IPS DF 4.7 (cell line): Measurements from ENCODE around the gene GGNBP2.

Experiments used
- DNase-seq: peaks from one replicate; pipeline ENCODE4 v3.0.0-alpha.2; 2013; ENCODE audit warnings: low spot score; ENCODE audit errors: extremely low read depth

Gene GGNBP2

DNA sequence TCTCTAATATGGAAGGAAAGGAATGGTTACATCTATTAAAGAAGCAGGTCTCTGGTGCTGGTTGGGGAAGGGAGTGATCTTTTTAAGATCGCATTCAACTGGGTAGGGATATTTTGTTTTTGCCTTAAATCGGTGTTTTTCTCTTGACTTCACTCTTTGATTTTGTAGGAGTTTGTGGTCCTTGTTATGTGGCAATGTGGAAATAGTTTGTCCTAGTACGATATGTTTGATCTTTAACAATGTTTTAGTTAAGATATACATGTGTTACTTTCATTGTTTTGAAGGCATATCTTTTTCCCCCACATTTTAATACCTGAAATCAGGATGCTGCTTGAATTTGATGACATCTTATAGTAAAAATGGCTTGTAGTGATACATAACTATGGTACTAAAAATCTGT lies 8.7 kb downstream of the GGNBP2 start:
- no peak for DNase-seq

DNA sequence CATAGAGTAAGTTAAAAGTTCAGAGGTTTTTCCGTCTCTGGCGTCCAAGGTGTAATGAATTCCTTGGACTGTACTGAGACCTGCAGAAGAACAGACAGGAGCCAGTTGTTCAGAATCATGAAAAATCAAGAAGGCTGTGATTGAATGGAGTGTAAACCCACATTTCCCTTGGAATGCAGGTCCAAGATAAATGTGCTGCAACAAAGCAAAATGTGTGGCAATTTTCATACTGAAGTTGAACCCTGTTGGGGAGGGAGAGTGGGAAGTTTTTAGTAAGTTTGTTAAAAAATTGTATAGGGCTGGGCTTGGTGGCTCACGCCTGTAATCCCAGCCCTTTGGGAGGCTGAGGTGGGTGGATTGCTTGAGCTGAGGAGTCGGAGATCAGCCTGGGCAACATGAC lies 21.4 kb downstream of the GGNBP2 start:
- no peak for DNase-seq

DNA sequence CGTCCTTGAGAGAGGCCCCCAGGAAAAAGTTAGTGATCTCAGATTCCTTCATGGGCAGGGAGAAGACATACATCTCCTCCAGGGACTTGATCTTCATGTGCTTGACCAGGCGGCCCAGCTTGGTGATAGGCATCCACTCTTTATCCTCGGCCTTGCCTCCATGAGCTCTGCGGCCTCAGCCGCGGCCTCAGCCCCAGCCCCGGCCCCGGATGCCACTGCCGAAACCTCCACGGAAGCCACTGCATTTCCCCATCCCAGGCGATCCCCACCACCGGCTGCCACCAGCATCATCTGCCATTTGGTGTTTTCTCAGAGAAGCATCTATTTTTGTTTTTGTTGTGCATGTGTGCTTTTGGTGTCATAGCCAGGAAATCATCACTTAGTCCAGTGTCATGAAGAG lies 30.3 kb downstream of the GGNBP2 start:
- no peak for DNase-seq

DNA sequence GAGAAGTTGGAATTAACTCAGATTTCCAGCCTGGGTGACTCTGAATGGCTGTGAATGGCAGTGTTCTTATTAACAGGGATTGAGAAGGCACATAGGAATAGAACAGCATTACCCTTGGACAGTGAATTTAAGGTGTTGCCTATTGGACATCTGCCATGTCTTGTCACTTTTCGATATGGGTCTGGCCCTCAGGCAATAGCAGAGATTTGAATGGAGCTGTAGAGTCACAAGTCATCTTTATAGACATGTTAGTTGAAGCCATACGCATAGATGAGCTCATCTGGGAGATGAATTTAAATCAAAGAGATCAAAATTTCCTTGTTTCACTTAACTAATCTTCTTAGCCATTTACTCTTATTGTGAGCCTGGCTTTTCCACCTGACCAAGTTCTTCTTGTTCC lies 32.1 kb downstream of the GGNBP2 start:
- no peak for DNase-seq

DNA sequence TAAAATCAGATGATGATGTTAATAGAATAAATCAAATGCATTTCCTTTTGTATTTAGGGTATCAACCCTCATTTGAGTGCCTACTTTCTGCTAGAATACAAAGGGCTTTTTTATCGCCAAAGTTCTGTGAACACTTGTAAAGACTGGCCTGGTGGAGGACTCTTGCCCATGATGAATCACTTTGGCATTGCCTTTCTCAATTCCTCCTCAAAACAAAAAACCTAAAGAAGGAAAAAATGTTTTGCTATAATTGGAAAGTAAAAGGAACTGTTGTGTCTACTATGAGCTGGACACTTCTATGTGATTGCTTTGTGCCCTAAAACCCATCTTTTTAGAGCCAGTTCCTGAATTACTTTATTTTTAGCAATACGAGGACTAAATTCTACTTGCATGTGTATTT lies 34.0 kb downstream of the GGNBP2 start:
- no peak for DNase-seq

DNA sequence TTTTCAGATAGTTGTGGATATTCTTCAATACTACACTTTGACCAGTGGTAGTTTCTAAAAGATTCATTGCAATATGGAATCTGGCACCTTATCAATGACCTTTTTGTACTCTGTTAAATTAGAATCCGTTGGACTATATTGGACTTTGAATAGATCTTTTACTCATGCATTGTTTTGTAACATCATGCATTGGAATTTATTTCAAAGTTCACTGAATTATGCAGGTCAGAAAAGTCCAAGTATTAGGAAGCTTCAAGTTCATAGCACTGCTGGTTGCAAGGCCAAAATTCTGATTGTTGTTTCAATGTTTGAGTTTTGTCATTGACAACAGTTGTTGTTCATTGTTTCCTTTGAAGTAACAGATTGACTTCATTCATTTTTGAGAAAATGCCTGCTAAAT lies 39.1 kb downstream of the GGNBP2 start:
- no peak for DNase-seq

DNA sequence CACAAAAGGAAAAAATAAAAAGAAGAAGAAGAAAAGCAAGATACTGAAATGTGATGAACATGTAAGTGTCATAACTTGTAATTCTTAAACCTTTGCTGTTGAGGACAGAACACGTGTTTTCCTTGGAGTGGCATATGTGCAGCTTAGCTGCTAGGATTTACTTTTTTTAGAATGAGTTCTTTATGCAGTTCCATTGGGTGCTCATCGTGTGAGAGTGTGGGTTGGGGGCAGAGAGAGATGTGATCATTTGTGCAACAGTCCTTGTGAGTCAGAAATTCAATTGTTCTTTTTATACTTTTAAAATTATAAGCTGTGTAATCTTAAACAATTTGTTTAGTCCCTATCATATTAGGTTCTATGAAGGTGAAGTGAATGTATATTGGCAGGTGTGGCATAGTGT lies 41.4 kb downstream of the GGNBP2 start:
- no peak for DNase-seq

DNA sequence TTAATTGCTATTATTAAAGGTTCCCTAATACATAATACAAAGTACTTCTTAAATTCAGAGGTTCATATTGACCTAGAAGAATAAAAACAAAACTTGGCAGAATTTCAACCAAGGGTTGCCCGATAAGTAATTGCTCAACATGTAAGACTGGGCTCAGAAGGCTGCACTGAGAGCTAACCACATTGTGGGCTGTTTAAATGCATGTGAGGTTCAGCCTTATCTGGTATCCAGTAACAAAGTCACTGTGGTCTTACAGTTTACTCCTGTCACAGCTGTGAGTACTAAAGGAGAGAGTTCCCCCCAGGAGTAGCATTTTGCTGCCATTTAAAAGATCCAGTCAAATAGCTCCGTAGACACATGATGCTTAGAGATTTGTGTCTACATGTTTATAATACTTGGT lies 45.4 kb downstream of the GGNBP2 start:
- DNase-seq = no peak

GRCh38 chr17:36591434-36592315 lies 47.0 kb downstream of the GGNBP2 start, which contains the start of gene DHRS11:
DHRS11 (plus strand) TSS chr17:36591879; CDS start chr17:36592010, 131 bp downstream.
- no peak for DNase-seq

- DNase-seq = no peak
Measured at GRCh38 chr17:36592316-36592715, 47.6 kb downstream of the GGNBP2 start.

GRCh38 chr17:36592716-36593321 lies 48.1 kb downstream of the GGNBP2 start:
- DNase-seq = no peak

GRCh38 chr17:36593656-36594316 lies 49.1 kb downstream of the GGNBP2 start:
- no peak for DNase-seq

GRCh38 chr17:36594626-36595401 lies 50.1 kb downstream of the GGNBP2 start:
- no peak for DNase-seq

DNA sequence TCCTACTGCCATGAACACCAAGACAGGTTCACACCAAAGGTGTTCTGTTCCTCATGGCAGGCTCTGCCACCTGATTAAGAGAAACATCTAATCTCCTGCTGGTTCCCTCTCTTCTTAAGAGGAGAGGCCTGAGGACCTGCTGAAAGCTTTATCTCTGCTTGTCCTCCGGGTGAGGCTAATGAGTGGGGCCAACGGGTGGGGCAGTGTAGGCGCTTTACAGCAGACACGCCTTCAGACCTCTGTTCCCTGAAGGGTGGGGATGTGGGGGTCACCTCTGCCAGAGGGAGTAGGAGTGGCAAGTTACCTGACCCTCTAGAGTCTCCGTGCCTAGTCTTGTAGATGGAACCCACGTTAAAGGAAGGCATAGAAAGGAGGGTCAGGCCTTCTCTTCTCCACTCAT lies 52.5 kb downstream of the GGNBP2 start:
- DNase-seq = no peak

- no peak for DNase-seq
Measured at GRCh38 chr17:36597866-36598777, 53.4 kb downstream of the GGNBP2 start.

DNA sequence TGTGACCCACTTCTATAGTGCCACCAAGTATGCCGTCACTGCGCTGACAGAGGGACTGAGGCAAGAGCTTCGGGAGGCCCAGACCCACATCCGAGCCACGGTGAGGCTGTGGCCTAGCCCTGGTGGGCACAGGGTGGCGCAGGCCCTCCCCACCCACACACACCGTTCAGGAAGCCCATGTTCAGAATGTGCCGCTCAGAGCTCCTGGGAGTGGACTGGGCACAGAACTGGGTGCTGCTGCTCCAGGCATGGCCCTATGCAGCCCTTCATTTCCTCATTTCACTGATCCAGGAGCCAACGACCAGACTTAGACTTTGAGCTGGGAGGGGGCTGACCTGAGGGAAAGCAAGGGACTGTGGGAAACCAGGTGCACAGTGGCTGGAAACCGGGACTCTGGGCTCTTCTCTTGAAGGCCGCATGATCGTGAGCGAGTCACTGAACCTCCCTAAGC lies 54.3 kb downstream of the GGNBP2 start:
- no peak for DNase-seq

DNA sequence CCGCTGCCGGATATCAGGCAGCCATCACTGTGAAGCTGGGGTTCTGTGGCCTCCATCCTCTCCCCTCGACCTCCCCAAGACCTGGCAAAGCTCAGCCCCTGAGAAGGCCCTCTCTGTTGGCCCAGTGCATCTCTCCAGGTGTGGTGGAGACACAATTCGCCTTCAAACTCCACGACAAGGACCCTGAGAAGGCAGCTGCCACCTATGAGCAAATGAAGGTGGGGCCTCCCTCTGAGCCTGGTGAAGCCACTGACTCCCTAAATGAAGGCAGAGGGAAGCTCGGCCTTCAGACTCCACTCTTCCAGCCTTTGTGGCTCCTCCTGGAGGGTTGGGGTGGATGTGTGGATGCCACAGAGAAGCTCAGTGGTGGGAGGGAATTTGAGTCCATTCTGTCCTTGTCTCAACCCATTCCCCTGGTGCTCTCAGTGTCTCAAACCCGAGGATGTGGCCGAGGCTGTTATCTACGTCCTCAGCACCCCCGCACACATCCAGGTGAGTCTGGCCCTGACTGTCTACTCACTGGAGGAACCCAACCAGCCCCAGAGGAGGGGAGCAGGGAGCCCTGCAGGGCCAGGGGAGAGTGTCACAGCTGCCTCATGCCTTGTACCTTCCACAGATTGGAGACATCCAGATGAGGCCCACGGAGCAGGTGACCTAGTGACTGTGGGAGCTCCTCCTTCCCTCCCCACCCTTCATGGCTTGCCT lies 55.0 kb downstream of the GGNBP2 start:
- no peak for DNase-seq

DNA sequence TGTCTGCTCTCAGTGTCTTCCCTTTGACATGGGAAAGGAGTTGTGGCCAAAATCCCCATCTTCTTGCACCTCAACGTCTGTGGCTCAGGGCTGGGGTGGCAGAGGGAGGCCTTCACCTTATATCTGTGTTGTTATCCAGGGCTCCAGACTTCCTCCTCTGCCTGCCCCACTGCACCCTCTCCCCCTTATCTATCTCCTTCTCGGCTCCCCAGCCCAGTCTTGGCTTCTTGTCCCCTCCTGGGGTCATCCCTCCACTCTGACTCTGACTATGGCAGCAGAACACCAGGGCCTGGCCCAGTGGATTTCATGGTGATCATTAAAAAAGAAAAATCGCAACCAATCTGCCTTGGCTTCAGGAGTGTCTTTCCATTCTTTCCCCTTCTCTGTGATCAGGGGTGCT lies 55.7 kb downstream of the GGNBP2 start:
- DNase-seq = no peak

DNA sequence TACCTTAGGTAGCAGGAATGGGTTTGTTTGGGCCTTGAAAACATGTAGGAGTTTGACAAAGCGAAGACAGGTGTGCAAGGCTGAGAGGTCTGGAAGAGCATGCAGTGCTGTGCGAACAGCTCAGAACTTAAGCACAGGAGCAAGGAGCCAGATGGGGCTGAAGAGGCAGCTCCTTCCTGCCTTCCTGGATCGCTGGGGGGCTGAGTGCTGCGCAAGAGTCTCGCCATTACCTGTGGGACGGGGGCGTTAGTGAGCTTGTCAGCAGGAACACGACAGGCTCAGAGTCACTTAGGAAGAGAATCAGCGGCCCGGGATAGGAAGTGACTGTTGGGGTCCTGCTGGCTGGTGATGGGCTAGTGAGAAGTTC lies 56.2 kb downstream of the GGNBP2 start:
- DNase-seq = no peak
